SU-DHL-6 (cell line): ENCODE measurements around the gene WDR88.

Source experiments
- CTCF ChIP-seq: fragments of 200-600 bp; sonication (generic); IDR thresholded peaks from one replicate; pipeline ENCODE4 v1.5.1; 2017; ENCODE audit warnings: antibody characterized with exemption, mild to moderate bottlenecking, low read length, moderate library complexity; ENCODE audit not compliant: insufficient read depth, poor library complexity, severe bottlenecking
- EZH2phosphoT487 ChIP-seq: fragments of 200-600 bp; sonication (generic), shearing (Covaris generic); conservative IDR thresholded peaks from 2 replicates; pipeline ENCODE4 v1.6.1; 2018; ENCODE audit warnings: mild to moderate bottlenecking, antibody characterized with exemption, low read length, moderate library complexity, mixed read lengths

GRCh38 chr19:33152176-33152575 is 20.3 kb downstream of the WDR88 start:
- TF ChIP-seq CTCF (no peak), EZH2phosphoT487 (no peak)
